Brain pericyte (primary cell): ENCODE data around the gene GSTM3.
"Not testable (repeated sequence)": the region's sequence is repeated elsewhere in the genome, so short reads cannot be mapped to it uniquely, and the experiment has no call there.

Source experiments
- DNase-seq: peaks from one replicate; pipeline ENCODE4 v3.0.0-alpha.2; 2012; ENCODE audit warnings: low read depth, low spot score

Gene GSTM3

GRCh38 chr1:109726728-109727373, 14.0 kb downstream of the GSTM3 start:
- DNase-seq = no peak

GRCh38 chr1:109726007-109726406, 14.8 kb downstream of the GSTM3 start:
- DNase-seq = no peak

GRCh38 chr1:109725510-109725909, 15.3 kb downstream of the GSTM3 start:
- no peak for DNase-seq

GRCh38 chr1:109724933-109725332, 15.9 kb downstream of the GSTM3 start:
- no peak for DNase-seq

GRCh38 chr1:109722908-109723691, 17.7 kb downstream of the GSTM3 start:
- DNase-seq = no peak

GRCh38 chr1:109721971-109722370, 18.9 kb downstream of the GSTM3 start:
- no peak for DNase-seq

GRCh38 chr1:109721042-109721441, 19.8 kb downstream of the GSTM3 start:
- DNase-seq = no peak

- no peak for DNase-seq
These were observed 21.5 kb downstream of the GSTM3 start for GRCh38 chr1:109719337-109719837.

- no peak for DNase-seq
These were observed 22.3 kb downstream of the GSTM3 start for GRCh38 chr1:109718495-109718894.

GRCh38 chr1:109717729-109718128, 23.1 kb downstream of the GSTM3 start:
- no peak for DNase-seq

GRCh38 chr1:109716570-109717090, 24.2 kb downstream of the GSTM3 start:
- DNase-seq = no peak

GRCh38 chr1:109716121-109716520, 24.7 kb downstream of the GSTM3 start:
- DNase-seq = no peak

- DNase-seq = no peak
These were observed 26.0 kb downstream of the GSTM3 start for GRCh38 chr1:109714661-109715372.

GRCh38 chr1:109713636-109714035, 27.2 kb downstream of the GSTM3 start:
- DNase-seq = no peak

GRCh38 chr1:109712321-109712864, 28.4 kb downstream of the GSTM3 start:
- no peak for DNase-seq

- not testable (repeated sequence) for DNase-seq
These were observed 29.1 kb downstream of the GSTM3 start, which contains the start of gene GSTM5 for GRCh38 chr1:109711593-109712320. Gene GSTM5 (plus strand): TSS chr1:109712251. CDS start chr1:109712313, 62 bp downstream.

GRCh38 chr1:109709822-109710221, 31.0 kb downstream of the GSTM3 start:
- not testable (repeated sequence) for DNase-seq

- not testable (repeated sequence) for DNase-seq
These were observed 31.9 kb downstream of the GSTM3 start for GRCh38 chr1:109708949-109709348.

GRCh38 chr1:109705411-109705810, 35.4 kb downstream of the GSTM3 start:
- no peak for DNase-seq

- no peak for DNase-seq
These were observed 36.7 kb downstream of the GSTM3 start for GRCh38 chr1:109704173-109704572.

GRCh38 chr1:109702940-109703339, 37.9 kb downstream of the GSTM3 start:
- not testable (repeated sequence) for DNase-seq
